Mesothelial cell of epicardium (in vitro differentiated cells): Measurements from ENCODE around the gene TXNL1. TPM values are rescaled to one million over a fixed set of nuclear protein-coding genes. Genes with fewer than 3 reads are reported as not detected.

Experiments
- DNase-seq, 2 experiments: peaks; one replicate each; pipeline ENCODE4 v3.0.0; 2021; ENCODE audit warnings: low spot score in 2 of 2; ENCODE audit not compliant: unreplicated experiment in 2 of 2
- H3K27ac Mint-ChIP-seq: 2 replicates; pipeline ENCODE4 v1.8.0; 2021; ENCODE audit warnings: mixed read lengths
- H3K27me3 Mint-ChIP-seq: 2 replicates; pipeline ENCODE4 v1.8.0; 2021; ENCODE audit warnings: low read depth, mixed read lengths
- H3K36me3 Mint-ChIP-seq: 2 replicates; pipeline ENCODE4 v1.8.0; 2021; ENCODE audit warnings: mixed read lengths
- H3K4me1 Mint-ChIP-seq: 2 replicates; pipeline ENCODE4 v1.8.0; 2021; ENCODE audit warnings: mixed read lengths
- H3K4me3 Mint-ChIP-seq: 2 replicates; pipeline ENCODE4 v1.8.0; 2021; ENCODE audit warnings: mild to moderate bottlenecking, moderate library complexity, mixed read lengths
- H3K9me3 Mint-ChIP-seq: 2 replicates; pipeline ENCODE4 v1.8.0; 2021; ENCODE audit warnings: mixed read lengths
- CTCF ChIP-seq: fragments of 200-600 bp; sonication (generic); IDR thresholded peaks from one replicate; pipeline ENCODE4 v1.5.0; 2021; ENCODE audit warnings: antibody characterized with exemption; ENCODE audit not compliant: unreplicated experiment
- total RNA-seq: library from RNA; stranded (reverse); gene quantifications from 3 replicates; pipeline ENCODE4 v1.2.1, GENCODE V29; 2021

The TXNL1 gene
- total RNA-seq, 1 donor from 2014 or later = 76.9 TPM

GRCh38 chr18:56559044-56559443, 79.3 kb downstream of the TXNL1 start:
- Mint-ChIP-seq H3K36me3 (no peaks in the 10 kb centered on the region), H3K4me3 (no peak overlapping the region), H3K4me1 (no peaks in the 10 kb centered on the region), H3K27ac (no peak overlapping the region), H3K9me3 (peaks cover 9% of the 10 kb centered on the region), H3K27me3 (no peaks in the 10 kb centered on the region)
- TF ChIP-seq CTCF = no peak
- DNase-seq = no peak

- TF ChIP-seq CTCF = no peak
- Mint-ChIP-seq H3K9me3 (peaks cover 9% of the 10 kb centered on the region), H3K4me1 (no peaks in the 10 kb centered on the region), H3K4me3 (no peak overlapping the region), H3K27me3 (no peaks in the 10 kb centered on the region), H3K36me3 (no peaks in the 10 kb centered on the region), H3K27ac (no peak overlapping the region)
- DNase-seq = no peak
Observed at GRCh38 chr18:56556907-56557306, 81.5 kb downstream of the TXNL1 start.

- Mint-ChIP-seq H3K4me1 (no peaks in the 10 kb centered on the region), H3K27ac (no peak overlapping the region), H3K9me3 (peaks cover 10% of the 10 kb centered on the region), H3K4me3 (no peak overlapping the region), H3K27me3 (no peaks in the 10 kb centered on the region), H3K36me3 (no peaks in the 10 kb centered on the region)
- TF ChIP-seq CTCF = no peak
- DNase-seq = no peak
Observed at GRCh38 chr18:56550121-56550520, 88.3 kb downstream of the TXNL1 start.

Other genes starting within 250 kb of the TXNL1 start
- gene WDR7, start 12.8 kb upstream of the TXNL1 start, total RNA-seq = 22.8 to 28.0 TPM (median 27.4 TPM) in 3 replicates